Testis (tissue), 2 donors: ENCODE measurements around the gene WDR4.

Experiments
- POLR2A ChIP-seq: fragments of 450-650 bp; IDR thresholded peaks from one replicate; pipeline ENCODE4 v1.6.1; 2017; ENCODE audit warnings: antibody characterized with exemption, mild to moderate bottlenecking, moderate library complexity
- TF ChIP-seq, protein P1 (sequence below), 3 experiments: fragments of 450-650 bp in 2 of 3; fragments of 200-600 bp in 1 of 3; sonication (generic) in 1 of 3; IDR thresholded peaks; one replicate each; pipeline ENCODE4 v1.5.1; 2016 to 2019; ENCODE audit warnings: antibody characterized with exemption in 3 of 3, mild to moderate bottlenecking in 2 of 3, moderate library complexity in 1 of 3

DNA sequence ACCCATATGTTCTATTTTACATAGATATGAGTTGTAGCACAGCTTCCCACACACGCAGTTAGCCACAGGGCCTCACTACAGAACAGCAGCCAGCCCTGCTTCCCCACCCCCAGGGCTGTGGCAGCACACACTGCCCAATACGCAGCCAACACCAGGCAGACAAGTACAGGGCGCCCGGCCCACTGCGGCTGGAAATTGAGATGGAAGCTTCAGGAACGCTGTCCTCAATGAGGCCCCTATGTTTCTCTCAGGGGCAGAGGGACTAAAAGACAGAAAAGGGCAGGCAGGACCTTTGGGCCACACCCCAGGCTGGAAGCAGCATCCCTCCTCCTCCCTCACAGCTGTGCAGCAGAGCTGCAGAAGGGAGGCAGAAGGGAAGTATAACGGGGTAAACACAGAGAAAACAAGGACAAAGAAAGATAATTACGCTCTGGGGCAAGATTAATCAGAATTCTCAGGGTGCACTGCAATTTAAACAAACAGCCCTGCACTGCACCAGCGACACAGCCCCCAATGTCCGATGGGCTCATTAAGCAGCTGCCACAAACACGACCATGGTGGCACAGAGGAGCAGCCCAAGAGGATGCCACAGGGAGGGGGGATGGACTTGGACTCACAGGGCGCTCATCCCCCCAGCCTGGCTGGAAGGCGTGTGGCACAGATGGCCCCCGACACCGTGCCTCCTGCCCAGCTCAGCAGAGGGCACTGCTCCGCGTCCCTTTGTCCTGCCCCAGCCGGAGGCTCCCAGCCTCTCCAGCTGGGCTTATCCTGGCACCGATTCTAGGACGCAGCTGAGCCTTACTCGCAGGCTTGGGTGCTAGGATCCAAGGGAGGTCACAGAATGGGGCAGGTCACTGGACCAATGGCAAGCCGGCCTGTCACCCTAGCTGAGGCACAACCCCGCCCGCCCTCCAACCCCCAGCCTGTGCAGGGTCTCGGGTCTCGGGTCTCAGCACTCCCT lies 14.2 kb downstream of the WDR4 start:
- TF ChIP-seq POLR2A: no peak
- TF ChIP-seq, protein P1, sequence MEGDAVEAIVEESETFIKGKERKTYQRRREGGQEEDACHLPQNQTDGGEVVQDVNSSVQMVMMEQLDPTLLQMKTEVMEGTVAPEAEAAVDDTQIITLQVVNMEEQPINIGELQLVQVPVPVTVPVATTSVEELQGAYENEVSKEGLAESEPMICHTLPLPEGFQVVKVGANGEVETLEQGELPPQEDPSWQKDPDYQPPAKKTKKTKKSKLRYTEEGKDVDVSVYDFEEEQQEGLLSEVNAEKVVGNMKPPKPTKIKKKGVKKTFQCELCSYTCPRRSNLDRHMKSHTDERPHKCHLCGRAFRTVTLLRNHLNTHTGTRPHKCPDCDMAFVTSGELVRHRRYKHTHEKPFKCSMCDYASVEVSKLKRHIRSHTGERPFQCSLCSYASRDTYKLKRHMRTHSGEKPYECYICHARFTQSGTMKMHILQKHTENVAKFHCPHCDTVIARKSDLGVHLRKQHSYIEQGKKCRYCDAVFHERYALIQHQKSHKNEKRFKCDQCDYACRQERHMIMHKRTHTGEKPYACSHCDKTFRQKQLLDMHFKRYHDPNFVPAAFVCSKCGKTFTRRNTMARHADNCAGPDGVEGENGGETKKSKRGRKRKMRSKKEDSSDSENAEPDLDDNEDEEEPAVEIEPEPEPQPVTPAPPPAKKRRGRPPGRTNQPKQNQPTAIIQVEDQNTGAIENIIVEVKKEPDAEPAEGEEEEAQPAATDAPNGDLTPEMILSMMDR (IDR thresholded peaks at IDR 0.05): no peak
